HepG2 (cell line): Measurements from ENCODE around the gene H2AZ1. TPM values are rescaled to one million over a fixed set of nuclear protein-coding genes. Genes with fewer than 3 reads are reported as not detected.
A peak's percentile ranks its signal among the peaks of the same experiment; 100 is the strongest.

Experiments
- THAP11 ChIP-seq: IDR thresholded peaks from 2 replicates; pipeline ENCODE4 v1.6.1; 2016; ENCODE audit warnings: missing biosample characterization, missing genetic modification reagents
- TRIM24 ChIP-seq: sonication (generic); formaldehyde crosslinking; IDR thresholded peaks from 2 replicates; pipeline ENCODE4 v1.8.0; 2022; ENCODE audit warnings: mild to moderate bottlenecking, missing genetic modification reagents
- ZC3H4 ChIP-seq: sonication (generic); formaldehyde crosslinking; IDR thresholded peaks from 2 replicates; pipeline ENCODE4 v1.4.0; 2020; ENCODE audit warnings: missing genetic modification reagents, borderline replicate concordance
- ZNF230 ChIP-seq: sonication (generic); formaldehyde crosslinking; IDR thresholded peaks from 2 replicates; pipeline ENCODE4 v1.4.0; 2020; ENCODE audit warnings: mild to moderate bottlenecking, missing genetic modification reagents
- ZNF44 ChIP-seq: sonication (generic); formaldehyde crosslinking; IDR thresholded peaks from 2 replicates; pipeline ENCODE4 v1.5.1; 2020; ENCODE audit warnings: mild to moderate bottlenecking, missing genetic modification reagents
- ZNF446 ChIP-seq: sonication (generic); formaldehyde crosslinking; IDR thresholded peaks from 2 replicates; pipeline ENCODE4 v1.5.0; 2020; ENCODE audit warnings: mild to moderate bottlenecking, missing genetic modification reagents
- ZNF720 ChIP-seq: sonication (generic); formaldehyde crosslinking; IDR thresholded peaks from 2 replicates; pipeline ENCODE4 v1.4.0; 2020; ENCODE audit warnings: missing genetic modification reagents
- polyA plus RNA-seq, 8 experiments: library from polyadenylated mRNA; depleted of rRNA in 3 of 8; stranded (reverse) in 7 of 8; unstranded in 1 of 8; fragments of >200 nt; fragmentation: Illumina TruSeq in 4 of 8; extraction: Trizol in 4 of 8; gene quantifications; 2 replicates each; pipeline versions ENCODE4 v1.2.1 to v1.2.3, GENCODE V29; 2011 to 2016; ENCODE audit warnings: low read depth in 4 of 8, missing spikeins in 1 of 8, mixed read lengths in 1 of 8; ENCODE audit not compliant: insufficient read depth in 1 of 8
- total RNA-seq, 5 experiments: library from RNA; depleted of rRNA; stranded (reverse); fragments of >200 nt; fragmentation: Illumina TruSeq; extraction: Trizol; gene quantifications; 2 replicates each; pipeline ENCODE4 v1.2.3, GENCODE V29; 2016; ENCODE audit warnings: low read depth in 1 of 5
- TF ChIP-seq, protein P1 (sequence below): IDR thresholded peaks from 2 replicates; pipeline ENCODE4 v1.4.0; 2020; ENCODE audit warnings: mild to moderate bottlenecking, missing genetic modification reagents
- TF ChIP-seq, protein P2 (sequence below): sonication (generic); formaldehyde crosslinking; IDR thresholded peaks from 2 replicates; pipeline ENCODE4 v1.4.0; 2020; ENCODE audit warnings: missing genetic modification reagents
- TF ChIP-seq, protein P3 (sequence below): sonication (generic); formaldehyde crosslinking; conservative IDR thresholded peaks from 2 replicates; pipeline ENCODE4 v1.8.0; 2022; ENCODE audit warnings: low read depth, missing genetic modification reagents
- TF ChIP-seq, protein P4 (sequence below): sonication (generic); formaldehyde crosslinking; IDR thresholded peaks from 2 replicates; pipeline ENCODE4 v1.4.0; 2020; ENCODE audit warnings: missing genetic modification reagents
- TF ChIP-seq, protein P5 (sequence below): fragments of 450-650 bp; IDR thresholded peaks from 2 replicates; pipeline ENCODE4 v1.6.1; 2017; ENCODE audit warnings: mild to moderate bottlenecking

The H2AZ1 gene
- total and polyA plus RNA-seq, 2 of the 13 experiments (the other 11 are each of a cell fraction or from before 2014, with no cell fraction given) = 301 to 574 TPM

DNA sequence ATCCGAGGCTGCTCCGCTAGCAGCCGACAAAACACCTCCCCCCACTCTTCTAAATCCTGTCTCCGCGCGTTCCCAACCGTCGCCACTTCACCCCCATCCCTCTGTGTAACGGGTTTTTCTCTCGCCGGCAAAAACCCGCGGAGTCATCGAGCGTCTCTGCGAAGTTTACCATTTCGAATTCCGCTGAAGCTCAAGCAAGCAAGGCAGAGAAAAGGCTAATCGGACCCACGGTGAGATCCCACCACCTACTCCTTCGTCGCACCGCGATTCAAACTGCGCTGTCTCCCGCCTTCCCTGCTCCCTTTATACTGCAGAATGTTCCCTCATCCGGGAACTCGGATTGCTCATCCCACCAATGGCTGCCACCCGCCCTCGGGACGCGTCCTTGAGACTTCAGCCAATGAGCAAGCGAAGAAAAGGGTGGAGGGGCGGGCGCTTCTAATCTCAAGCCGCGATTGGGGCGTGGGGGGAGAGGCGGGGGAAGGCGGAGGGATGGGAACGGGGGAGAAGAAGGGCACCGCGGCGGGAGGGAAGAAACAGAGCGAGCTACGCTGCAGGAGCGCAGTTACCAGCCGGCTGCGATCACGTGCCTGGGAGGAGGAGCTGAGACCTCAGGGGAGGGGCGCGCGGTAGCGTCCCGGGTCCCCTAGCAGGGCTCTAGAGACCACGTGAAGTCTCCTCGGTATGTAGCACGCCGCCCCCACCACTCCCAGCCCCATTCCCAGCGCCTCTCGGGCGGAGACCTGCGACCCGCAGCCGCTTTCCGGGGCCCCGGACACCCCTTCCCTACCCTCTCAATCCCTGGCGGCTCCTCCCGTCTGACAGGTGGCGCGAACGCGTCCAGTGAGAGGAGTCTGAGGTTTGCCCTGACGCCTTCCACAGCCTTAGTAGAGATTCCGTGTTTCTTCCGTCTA lies at the start of gene H2AZ1 (continued):
- no peak for TF ChIP-seq TRIM24 (CRISPR knock-in tag)
- no peak for TF ChIP-seq ZC3H4
- 0 out of 2 replicates have a peak, but pooled peaks have one; percentile 9 for TF ChIP-seq ZNF230 (CRISPR knock-in tag)
- peak; percentile 77 for TF ChIP-seq THAP11 (CRISPR knock-in tag)
- no peak for TF ChIP-seq ZNF446 (CRISPR knock-in tag)
- TF ChIP-seq ZNF720 (CRISPR knock-in tag) = no peak
- no peak for TF ChIP-seq ZNF44 (CRISPR knock-in tag)
- TF ChIP-seq, protein P1, sequence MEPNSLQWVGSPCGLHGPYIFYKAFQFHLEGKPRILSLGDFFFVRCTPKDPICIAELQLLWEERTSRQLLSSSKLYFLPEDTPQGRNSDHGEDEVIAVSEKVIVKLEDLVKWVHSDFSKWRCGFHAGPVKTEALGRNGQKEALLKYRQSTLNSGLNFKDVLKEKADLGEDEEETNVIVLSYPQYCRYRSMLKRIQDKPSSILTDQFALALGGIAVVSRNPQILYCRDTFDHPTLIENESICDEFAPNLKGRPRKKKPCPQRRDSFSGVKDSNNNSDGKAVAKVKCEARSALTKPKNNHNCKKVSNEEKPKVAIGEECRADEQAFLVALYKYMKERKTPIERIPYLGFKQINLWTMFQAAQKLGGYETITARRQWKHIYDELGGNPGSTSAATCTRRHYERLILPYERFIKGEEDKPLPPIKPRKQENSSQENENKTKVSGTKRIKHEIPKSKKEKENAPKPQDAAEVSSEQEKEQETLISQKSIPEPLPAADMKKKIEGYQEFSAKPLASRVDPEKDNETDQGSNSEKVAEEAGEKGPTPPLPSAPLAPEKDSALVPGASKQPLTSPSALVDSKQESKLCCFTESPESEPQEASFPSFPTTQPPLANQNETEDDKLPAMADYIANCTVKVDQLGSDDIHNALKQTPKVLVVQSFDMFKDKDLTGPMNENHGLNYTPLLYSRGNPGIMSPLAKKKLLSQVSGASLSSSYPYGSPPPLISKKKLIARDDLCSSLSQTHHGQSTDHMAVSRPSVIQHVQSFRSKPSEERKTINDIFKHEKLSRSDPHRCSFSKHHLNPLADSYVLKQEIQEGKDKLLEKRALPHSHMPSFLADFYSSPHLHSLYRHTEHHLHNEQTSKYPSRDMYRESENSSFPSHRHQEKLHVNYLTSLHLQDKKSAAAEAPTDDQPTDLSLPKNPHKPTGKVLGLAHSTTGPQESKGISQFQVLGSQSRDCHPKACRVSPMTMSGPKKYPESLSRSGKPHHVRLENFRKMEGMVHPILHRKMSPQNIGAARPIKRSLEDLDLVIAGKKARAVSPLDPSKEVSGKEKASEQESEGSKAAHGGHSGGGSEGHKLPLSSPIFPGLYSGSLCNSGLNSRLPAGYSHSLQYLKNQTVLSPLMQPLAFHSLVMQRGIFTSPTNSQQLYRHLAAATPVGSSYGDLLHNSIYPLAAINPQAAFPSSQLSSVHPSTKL = peak; percentile 26; the same call in 1 of the 2 replicates
- TF ChIP-seq, protein P2, sequence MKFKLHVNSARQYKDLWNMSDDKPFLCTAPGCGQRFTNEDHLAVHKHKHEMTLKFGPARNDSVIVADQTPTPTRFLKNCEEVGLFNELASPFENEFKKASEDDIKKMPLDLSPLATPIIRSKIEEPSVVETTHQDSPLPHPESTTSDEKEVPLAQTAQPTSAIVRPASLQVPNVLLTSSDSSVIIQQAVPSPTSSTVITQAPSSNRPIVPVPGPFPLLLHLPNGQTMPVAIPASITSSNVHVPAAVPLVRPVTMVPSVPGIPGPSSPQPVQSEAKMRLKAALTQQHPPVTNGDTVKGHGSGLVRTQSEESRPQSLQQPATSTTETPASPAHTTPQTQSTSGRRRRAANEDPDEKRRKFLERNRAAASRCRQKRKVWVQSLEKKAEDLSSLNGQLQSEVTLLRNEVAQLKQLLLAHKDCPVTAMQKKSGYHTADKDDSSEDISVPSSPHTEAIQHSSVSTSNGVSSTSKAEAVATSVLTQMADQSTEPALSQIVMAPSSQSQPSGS (CRISPR knock-in tag) = no peak; the same call in 1 of the 2 replicates
- TF ChIP-seq, protein P3, sequence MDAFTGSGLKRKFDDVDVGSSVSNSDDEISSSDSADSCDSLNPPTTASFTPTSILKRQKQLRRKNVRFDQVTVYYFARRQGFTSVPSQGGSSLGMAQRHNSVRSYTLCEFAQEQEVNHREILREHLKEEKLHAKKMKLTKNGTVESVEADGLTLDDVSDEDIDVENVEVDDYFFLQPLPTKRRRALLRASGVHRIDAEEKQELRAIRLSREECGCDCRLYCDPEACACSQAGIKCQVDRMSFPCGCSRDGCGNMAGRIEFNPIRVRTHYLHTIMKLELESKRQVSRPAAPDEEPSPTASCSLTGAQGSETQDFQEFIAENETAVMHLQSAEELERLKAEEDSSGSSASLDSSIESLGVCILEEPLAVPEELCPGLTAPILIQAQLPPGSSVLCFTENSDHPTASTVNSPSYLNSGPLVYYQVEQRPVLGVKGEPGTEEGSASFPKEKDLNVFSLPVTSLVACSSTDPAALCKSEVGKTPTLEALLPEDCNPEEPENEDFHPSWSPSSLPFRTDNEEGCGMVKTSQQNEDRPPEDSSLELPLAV = no peak
- TF ChIP-seq, protein P4, sequence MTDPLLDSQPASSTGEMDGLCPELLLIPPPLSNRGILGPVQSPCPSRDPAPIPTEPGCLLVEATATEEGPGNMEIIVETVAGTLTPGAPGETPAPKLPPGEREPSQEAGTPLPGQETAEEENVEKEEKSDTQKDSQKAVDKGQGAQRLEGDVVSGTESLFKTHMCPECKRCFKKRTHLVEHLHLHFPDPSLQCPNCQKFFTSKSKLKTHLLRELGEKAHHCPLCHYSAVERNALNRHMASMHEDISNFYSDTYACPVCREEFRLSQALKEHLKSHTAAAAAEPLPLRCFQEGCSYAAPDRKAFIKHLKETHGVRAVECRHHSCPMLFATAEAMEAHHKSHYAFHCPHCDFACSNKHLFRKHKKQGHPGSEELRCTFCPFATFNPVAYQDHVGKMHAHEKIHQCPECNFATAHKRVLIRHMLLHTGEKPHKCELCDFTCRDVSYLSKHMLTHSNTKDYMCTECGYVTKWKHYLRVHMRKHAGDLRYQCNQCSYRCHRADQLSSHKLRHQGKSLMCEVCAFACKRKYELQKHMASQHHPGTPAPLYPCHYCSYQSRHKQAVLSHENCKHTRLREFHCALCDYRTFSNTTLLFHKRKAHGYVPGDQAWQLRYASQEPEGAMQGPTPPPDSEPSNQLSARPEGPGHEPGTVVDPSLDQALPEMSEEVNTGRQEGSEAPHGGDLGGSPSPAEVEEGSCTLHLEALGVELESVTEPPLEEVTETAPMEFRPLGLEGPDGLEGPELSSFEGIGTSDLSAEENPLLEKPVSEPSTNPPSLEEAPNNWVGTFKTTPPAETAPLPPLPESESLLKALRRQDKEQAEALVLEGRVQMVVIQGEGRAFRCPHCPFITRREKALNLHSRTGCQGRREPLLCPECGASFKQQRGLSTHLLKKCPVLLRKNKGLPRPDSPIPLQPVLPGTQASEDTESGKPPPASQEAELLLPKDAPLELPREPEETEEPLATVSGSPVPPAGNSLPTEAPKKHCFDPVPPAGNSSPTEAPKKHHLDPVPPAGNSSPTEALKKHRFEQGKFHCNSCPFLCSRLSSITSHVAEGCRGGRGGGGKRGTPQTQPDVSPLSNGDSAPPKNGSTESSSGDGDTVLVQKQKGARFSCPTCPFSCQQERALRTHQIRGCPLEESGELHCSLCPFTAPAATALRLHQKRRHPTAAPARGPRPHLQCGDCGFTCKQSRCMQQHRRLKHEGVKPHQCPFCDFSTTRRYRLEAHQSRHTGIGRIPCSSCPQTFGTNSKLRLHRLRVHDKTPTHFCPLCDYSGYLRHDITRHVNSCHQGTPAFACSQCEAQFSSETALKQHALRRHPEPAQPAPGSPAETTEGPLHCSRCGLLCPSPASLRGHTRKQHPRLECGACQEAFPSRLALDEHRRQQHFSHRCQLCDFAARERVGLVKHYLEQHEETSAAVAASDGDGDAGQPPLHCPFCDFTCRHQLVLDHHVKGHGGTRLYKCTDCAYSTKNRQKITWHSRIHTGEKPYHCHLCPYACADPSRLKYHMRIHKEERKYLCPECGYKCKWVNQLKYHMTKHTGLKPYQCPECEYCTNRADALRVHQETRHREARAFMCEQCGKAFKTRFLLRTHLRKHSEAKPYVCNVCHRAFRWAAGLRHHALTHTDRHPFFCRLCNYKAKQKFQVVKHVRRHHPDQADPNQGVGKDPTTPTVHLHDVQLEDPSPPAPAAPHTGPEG (CRISPR knock-in tag) = peak; percentile 64; the same call in 1 of the 2 replicates
- TF ChIP-seq, protein P5, sequence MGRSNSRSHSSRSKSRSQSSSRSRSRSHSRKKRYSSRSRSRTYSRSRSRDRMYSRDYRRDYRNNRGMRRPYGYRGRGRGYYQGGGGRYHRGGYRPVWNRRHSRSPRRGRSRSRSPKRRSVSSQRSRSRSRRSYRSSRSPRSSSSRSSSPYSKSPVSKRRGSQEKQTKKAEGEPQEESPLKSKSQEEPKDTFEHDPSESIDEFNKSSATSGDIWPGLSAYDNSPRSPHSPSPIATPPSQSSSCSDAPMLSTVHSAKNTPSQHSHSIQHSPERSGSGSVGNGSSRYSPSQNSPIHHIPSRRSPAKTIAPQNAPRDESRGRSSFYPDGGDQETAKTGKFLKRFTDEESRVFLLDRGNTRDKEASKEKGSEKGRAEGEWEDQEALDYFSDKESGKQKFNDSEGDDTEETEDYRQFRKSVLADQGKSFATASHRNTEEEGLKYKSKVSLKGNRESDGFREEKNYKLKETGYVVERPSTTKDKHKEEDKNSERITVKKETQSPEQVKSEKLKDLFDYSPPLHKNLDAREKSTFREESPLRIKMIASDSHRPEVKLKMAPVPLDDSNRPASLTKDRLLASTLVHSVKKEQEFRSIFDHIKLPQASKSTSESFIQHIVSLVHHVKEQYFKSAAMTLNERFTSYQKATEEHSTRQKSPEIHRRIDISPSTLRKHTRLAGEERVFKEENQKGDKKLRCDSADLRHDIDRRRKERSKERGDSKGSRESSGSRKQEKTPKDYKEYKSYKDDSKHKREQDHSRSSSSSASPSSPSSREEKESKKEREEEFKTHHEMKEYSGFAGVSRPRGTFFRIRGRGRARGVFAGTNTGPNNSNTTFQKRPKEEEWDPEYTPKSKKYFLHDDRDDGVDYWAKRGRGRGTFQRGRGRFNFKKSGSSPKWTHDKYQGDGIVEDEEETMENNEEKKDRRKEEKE = no peak
